BJ (cell line): ENCODE data around the gene MSL3. TPM values are rescaled to one million over a fixed set of nuclear protein-coding genes. Genes with fewer than 3 reads are reported as not detected.

Experiments used
- CTCF ChIA-PET: fragments of 350-600 bp; formaldehyde crosslinking; extraction: SDS; loops from one replicate; lab custom pipeline; 2021; ENCODE audit warnings: antibody characterized with exemption, inconsistent platforms; lab: Yijun Ruan, JAX
- POLR2A ChIA-PET: fragments of 300-600 bp; sonication (Branson Sonifier 250); formaldehyde crosslinking; extraction: SDS; loops from one replicate; lab custom pipeline; 2021; ENCODE audit warnings: antibody characterized with exemption; lab: Charles Lee
- DNase-seq: peaks from one replicate; pipeline ENCODE4 v3.0.0-alpha.2; 2011; ENCODE audit warnings: low read depth
- H3K27me3 ChIP-seq: 2 replicates; pipeline ENCODE4 v1.6.0; 2011; ENCODE audit warnings: low read length; ENCODE audit not compliant: control insufficient read depth, insufficient read depth
- H3K36me3 ChIP-seq: 2 replicates; pipeline ENCODE4 v1.5.1; 2011; ENCODE audit warnings: low read length; ENCODE audit not compliant: control insufficient read depth, insufficient read depth
- H3K4me3 ChIP-seq: 2 replicates; pipeline ENCODE4 v1.5.1; 2011; ENCODE audit warnings: low read depth, mild to moderate bottlenecking, control low read depth, low read length
- CTCF ChIP-seq: IDR thresholded peaks from 2 replicates; pipeline ENCODE4 v1.5.1; 2011; ENCODE audit warnings: low read depth, mild to moderate bottlenecking, control low read depth, inconsistent platforms, low read length, moderate library complexity; ENCODE audit not compliant: insufficient read depth
- polyA plus RNA-seq: library from polyadenylated mRNA; depleted of rRNA; stranded (reverse); fragments of >200 nt; gene quantifications from 2 replicates; pipeline ENCODE4 v1.2.3, GENCODE V29; 2011

MSL3 gene
- polyA plus RNA-seq, 1 experiment = 27.2 TPM

GRCh38 chrX:11764602-11765067, 6.6 kb downstream of the MSL3 start:
- no peak for DNase-seq
- ChIA-PET CTCF (no interaction called here), POLR2A (no interaction called here)
- Histone ChIP-seq H3K36me3 (peaks cover 10% of the 10 kb centered on the region), H3K4me3 (no peak overlapping the region), H3K27me3 (no peaks in the 10 kb centered on the region)
- TF ChIP-seq CTCF = no peak

- CTCF ChIA-PET = interaction anchor here (0.7 to 0.8 kb wide), 2 partner anchors 9 to 385 kb away, joined by 3 read pairs; no protein-coding TSS in a partner anchor
- Histone ChIP-seq H3K36me3 (peaks cover 10% of the 10 kb centered on the region), H3K27me3 (no peaks in the 10 kb centered on the region), H3K4me3 (no peak overlapping the region)
- POLR2A ChIA-PET = no interaction called here
- TF ChIP-seq CTCF = no peak
- DNase-seq = no peak
These were observed 7.4 kb downstream of the MSL3 start for GRCh38 chrX:11765449-11765848.

- DNase-seq = no peak
- Histone ChIP-seq H3K36me3 (peaks cover 10% of the 10 kb centered on the region), H3K27me3 (no peaks in the 10 kb centered on the region), H3K4me3 (no peak overlapping the region)
- TF ChIP-seq CTCF = no peak
- CTCF ChIA-PET = interaction anchor here (0.8 kb wide), 1 partner anchor 386 kb away, joined by 3 read pairs; no protein-coding TSS in a partner anchor
- POLR2A ChIA-PET = no interaction called here
These were observed 8.4 kb downstream of the MSL3 start for GRCh38 chrX:11766487-11766886.

GRCh38 chrX:11768039-11768438, 10.0 kb downstream of the MSL3 start:
- ChIA-PET POLR2A (no interaction called here), CTCF (interaction anchor here (1.1 kb wide), 1 partner anchor 236 kb away, joined by 3 read pairs; no protein-coding TSS in a partner anchor)

GRCh38 chrX:11770320-11770719, 12.3 kb downstream of the MSL3 start:
- CTCF ChIA-PET = interaction anchor here (1.0 to 2.6 kb wide), 6 partner anchors 8 to 239 kb away, joined by 3 to 10 read pairs (median 4); no protein-coding TSS in a partner anchor
- no peak for DNase-seq
- peak; percentile 79 for TF ChIP-seq CTCF
- POLR2A ChIA-PET = no interaction called here
- Histone ChIP-seq H3K27me3 (no peaks in the 10 kb centered on the region), H3K36me3 (peaks cover 2% of the 10 kb centered on the region), H3K4me3 (no peak overlapping the region)

More at GRCh38 chrX:11768039-11768438, 10.0 kb downstream of the MSL3 start:
- no peak for TF ChIP-seq CTCF
- Histone ChIP-seq H3K4me3 (no peak overlapping the region), H3K36me3 (peaks cover 10% of the 10 kb centered on the region), H3K27me3 (no peaks in the 10 kb centered on the region)
- DNase-seq = no peak
